Dermis blood vessel endothelial cell (primary cell): Measurements from ENCODE around the gene KDM6B. TPM values are rescaled to one million over a fixed set of nuclear protein-coding genes. Genes with fewer than 3 reads are reported as not detected.

Source experiments
- DNase-seq: peaks from one replicate; pipeline ENCODE4 v3.0.0; 2010
- total RNA-seq: library from RNA; depleted of rRNA; stranded (reverse); fragments of >200 nt; gene quantifications from 2 replicates; pipeline ENCODE4 v1.2.3, GENCODE V29; 2014

KDM6B gene
- total RNA-seq, 1 donor from 2014 or later = 10.6 TPM

GRCh38 chr17:7824021-7824924 lies 9.7 kb upstream of the KDM6B start:
- no peak for DNase-seq

GRCh38 chr17:7825206-7825990 lies 8.6 kb upstream of the KDM6B start:
- no peak for DNase-seq

GRCh38 chr17:7830616-7831015 lies 3.4 kb upstream of the KDM6B start:
- no peak for DNase-seq

GRCh38 chr17:7831233-7831632 lies 2.8 kb upstream of the KDM6B start:
- DNase-seq = no peak

- DNase-seq = no peak
Measured at GRCh38 chr17:7832431-7832830, 1.6 kb upstream of the KDM6B start.

- DNase-seq = no peak
Measured at GRCh38 chr17:7833011-7833794, 814 bp upstream of the KDM6B start.

- DNase-seq = no peak
Measured at GRCh38 chr17:7834542-7834956, 532 bp downstream of the KDM6B start.

GRCh38 chr17:7834957-7835813 lies 1.2 kb downstream of the KDM6B start:
- DNase-seq = peak; percentile 99

GRCh38 chr17:7835814-7836595 lies 2.0 kb downstream of the KDM6B start:
- peak; percentile 59 for DNase-seq

- DNase-seq = peak; percentile 97
Measured at GRCh38 chr17:7836596-7837407, 2.8 kb downstream of the KDM6B start.

- peak; percentile 25 for DNase-seq
Measured at GRCh38 chr17:7837408-7838088, 3.5 kb downstream of the KDM6B start.

GRCh38 chr17:7838090-7839075 lies 4.4 kb downstream of the KDM6B start:
- peak; percentile 54 for DNase-seq

GRCh38 chr17:7839190-7839875 lies 5.3 kb downstream of the KDM6B start:
- no peak for DNase-seq

GRCh38 chr17:7839876-7840261 lies 5.9 kb downstream of the KDM6B start:
- no peak for DNase-seq

- no peak for DNase-seq
Measured at GRCh38 chr17:7840441-7840840, 6.4 kb downstream of the KDM6B start.

- no peak for DNase-seq
Measured at GRCh38 chr17:7840875-7841274, 6.9 kb downstream of the KDM6B start.

- DNase-seq = peak; percentile 93
Measured at GRCh38 chr17:7841396-7841914, 7.4 kb downstream of the KDM6B start.
